Bronchial epithelial cell (primary cell): Measurements from ENCODE around the gene WEE1. TPM values are rescaled to one million over a fixed set of nuclear protein-coding genes. Genes with fewer than 3 reads are reported as not detected.
"Not testable (repeated sequence)": the region's sequence is repeated elsewhere in the genome, so short reads cannot be mapped to it uniquely, and the experiment has no call there.

Experiments
- DNase-seq: peaks from one replicate; pipeline ENCODE4 v3.0.0-alpha.2; 2010; ENCODE audit warnings: low read depth
- FAIRE-seq: peaks from 2 replicates; lab custom pipeline; 2011; peaks lifted over from hg19 to GRCh38; lab: Jason Lieb, UNC
- H3K27me3 ChIP-seq: 2 replicates; pipeline ENCODE4 v1.5.1; 2011; ENCODE audit warnings: low read length; ENCODE audit not compliant: control insufficient read depth, insufficient read depth
- H3K36me3 ChIP-seq: 2 replicates; pipeline ENCODE4 v1.5.1; 2011; ENCODE audit warnings: low read length; ENCODE audit not compliant: control insufficient read depth, insufficient read depth
- H3K4me3 ChIP-seq: 2 replicates; pipeline ENCODE4 v1.5.1; 2011; ENCODE audit warnings: mild to moderate bottlenecking, low read depth, low read length, control low read depth
- CTCF ChIP-seq: IDR thresholded peaks from 2 replicates; pipeline ENCODE4 v1.5.1; 2011; ENCODE audit warnings: mild to moderate bottlenecking, moderate library complexity, low read length, control low read depth, inconsistent platforms; ENCODE audit not compliant: insufficient read depth, severe bottlenecking
- total RNA-seq: library from RNA; depleted of rRNA; stranded (reverse); fragments of >200 nt; gene quantifications from 2 replicates; pipeline ENCODE4 v1.2.1, GENCODE V29; 2014

Gene WEE1
- total RNA-seq, 1 donor from 2014 or later = 15.8 TPM

DNA sequence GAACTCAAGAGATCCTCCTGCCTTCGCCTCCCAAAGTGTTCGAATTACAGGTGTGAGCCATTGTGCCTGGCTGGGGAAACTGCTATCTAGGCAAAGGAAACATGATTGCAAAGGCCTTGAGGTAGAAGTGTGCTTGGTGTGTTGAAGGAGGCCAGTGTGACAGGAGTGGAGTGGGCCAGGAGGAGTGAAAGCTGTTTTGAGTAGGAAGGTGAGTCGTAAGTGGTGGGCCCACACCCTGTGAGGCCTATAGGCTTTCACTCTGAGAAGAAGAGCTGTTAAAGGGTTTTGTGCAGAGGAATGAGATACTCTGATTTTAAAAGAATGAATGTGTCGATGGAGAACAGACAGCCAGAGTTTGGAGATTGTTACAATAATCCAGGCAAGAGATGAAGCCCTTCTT, 43.4 kb downstream of the WEE1 start:
- Histone ChIP-seq H3K27me3 (no peaks in the 10 kb centered on the region), H3K4me3 (no peak overlapping the region), H3K36me3 (no peaks in the 10 kb centered on the region)
- TF ChIP-seq CTCF = no peak
- FAIRE-seq (no peak), DNase-seq (no peak)

GRCh38 chr11:9617940-9618339, 44.5 kb downstream of the WEE1 start:
- peak; percentile 59 for DNase-seq
- Histone ChIP-seq H3K27me3 (no peaks in the 10 kb centered on the region), H3K4me3 (no peak overlapping the region), H3K36me3 (no peaks in the 10 kb centered on the region)
- TF ChIP-seq CTCF = no peak
- FAIRE-seq = no peak

GRCh38 chr11:9619004-9619403, 45.5 kb downstream of the WEE1 start:
- Histone ChIP-seq H3K4me3 (no peak overlapping the region), H3K36me3 (no peaks in the 10 kb centered on the region), H3K27me3 (no peaks in the 10 kb centered on the region)
- no peak for DNase-seq
- no peak for FAIRE-seq
- no peak for TF ChIP-seq CTCF

GRCh38 chr11:9619971-9620370, 46.5 kb downstream of the WEE1 start:
- no peak overlapping the region for H3K4me3 ChIP-seq
- no peaks in the 10 kb centered on the region for H3K36me3 ChIP-seq
- H3K27me3 ChIP-seq = no peaks in the 10 kb centered on the region
- DNase-seq (no peak), FAIRE-seq (no peak)
- no peak for TF ChIP-seq CTCF

- not testable (repeated sequence) for H3K4me3 ChIP-seq, H3K36me3 ChIP-seq, FAIRE-seq, DNase-seq, H3K27me3 ChIP-seq
Observed at GRCh38 chr11:9622353-9622752, 48.9 kb downstream of the WEE1 start.

DNA sequence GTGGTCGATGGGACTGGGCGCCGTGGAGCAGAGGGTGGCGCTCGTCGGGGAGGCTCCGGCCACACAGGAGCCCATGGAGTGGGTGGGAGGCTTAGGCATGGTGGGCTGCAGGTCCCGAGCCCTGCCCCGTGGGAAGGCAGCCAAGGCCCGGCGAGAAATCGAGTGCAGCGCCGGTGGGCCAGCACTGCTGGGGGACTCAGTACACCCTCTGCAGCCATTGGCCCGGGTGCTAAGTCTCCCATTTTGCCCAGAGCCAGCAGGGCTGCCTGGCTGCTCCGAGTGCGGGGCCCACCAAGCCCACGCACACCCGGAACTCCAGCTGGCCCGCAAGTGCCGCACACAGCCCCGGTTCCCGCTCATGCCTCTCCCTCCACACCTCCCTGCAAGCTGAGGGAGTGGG, 49.6 kb downstream of the WEE1 start:
- not testable (repeated sequence) for H3K27me3 ChIP-seq, DNase-seq, H3K36me3 ChIP-seq, H3K4me3 ChIP-seq, FAIRE-seq

- DNase-seq (no peak), FAIRE-seq (no peak)
- TF ChIP-seq CTCF = no peak
Observed at GRCh38 chr11:9624448-9624847, 51.0 kb downstream of the WEE1 start.

More at GRCh38 chr11:9624448-9624847, 51.0 kb downstream of the WEE1 start:
- H3K27me3 ChIP-seq = no peaks in the 10 kb centered on the region
- H3K4me3 ChIP-seq = no peak overlapping the region
- no peaks in the 10 kb centered on the region for H3K36me3 ChIP-seq
